Panc1 (cell line): ENCODE results near the gene KISS1R. TPM values are rescaled to one million over a fixed set of nuclear protein-coding genes. Genes with fewer than 3 reads are reported as not detected.

Experiments
- ATAC-seq: fragments of 200-7000 bp; cut with Tn5 transposase; 2 replicates; pipeline ENCODE4 v1.9.1; 2020; ENCODE audit warnings: mild to moderate bottlenecking, moderate library complexity
- BruUV-seq: library from RNA; stranded (reverse); fragments of 400-500 nt; replicated peaks from 2 replicates; lab custom pipeline; 2021; lab: Mats Ljungman, UMichigan
- CTCF ChIA-PET: fragments of 300-600 bp; sonication (Branson Sonifier 250); formaldehyde crosslinking; loops from one replicate; lab custom pipeline; 2022; ENCODE audit warnings: antibody characterized with exemption; lab: Charles Lee
- POLR2A ChIA-PET: fragments of 300-600 bp; sonication (Branson Sonifier 250); formaldehyde crosslinking; loops from one replicate; lab custom pipeline; 2022; ENCODE audit warnings: antibody characterized with exemption; lab: Charles Lee
- DNase-seq: peaks from one replicate; pipeline ENCODE4 v3.0.0-alpha.2; 2010; ENCODE audit warnings: low read depth, low spot score
- H3K27ac ChIP-seq: 2 replicates; pipeline ENCODE4 v1.5.1; 2011; ENCODE audit warnings: mild to moderate bottlenecking, low read length, inconsistent platforms
- H3K27me3 ChIP-seq: fragments of 200-500 bp; sonication (Bioruptor generic); 2 replicates; pipeline ENCODE4 v1.6.0; 2014; ENCODE audit warnings: low read length, inconsistent platforms; ENCODE audit not compliant: control insufficient read depth, insufficient read depth
- H3K36me3 ChIP-seq: fragments of 200-500 bp; sonication (Bioruptor generic); 2 replicates; pipeline ENCODE4 v1.5.1; 2014; ENCODE audit warnings: inconsistent platforms, mild to moderate bottlenecking, low read length, moderate library complexity; ENCODE audit not compliant: control insufficient read depth, insufficient read depth
- H3K4me1 ChIP-seq: 2 replicates; pipeline ENCODE4 v1.5.1; 2011; ENCODE audit warnings: inconsistent platforms, mild to moderate bottlenecking, low read length, moderate library complexity; ENCODE audit not compliant: control insufficient read depth, insufficient read depth
- H3K4me3 ChIP-seq, 2 experiments: 2 replicates each; pipeline ENCODE4 v1.5.1; 2011 to 2012; ENCODE audit warnings: low read depth in 2 of 2, low read length in 2 of 2, mild to moderate bottlenecking in 2 of 2, inconsistent platforms in 1 of 2, moderate library complexity in 1 of 2
- H3K9me3 ChIP-seq: fragments of 200-500 bp; sonication (Bioruptor generic); 2 replicates; pipeline ENCODE4 v1.5.1; 2014; ENCODE audit warnings: low read depth, mild to moderate bottlenecking, inconsistent platforms, low read length, moderate library complexity; ENCODE audit not compliant: control insufficient read depth, insufficient read depth
- POLR2AphosphoS5 ChIP-seq: IDR thresholded peaks from 2 replicates; pipeline ENCODE4 v1.6.1; 2012; ENCODE audit warnings: mild to moderate bottlenecking, low read depth, low read length, moderate library complexity
- SIN3A ChIP-seq: IDR thresholded peaks from 2 replicates; pipeline ENCODE4 v1.6.1; 2012; ENCODE audit warnings: low read depth, mild to moderate bottlenecking, low read length, moderate library complexity, borderline replicate concordance; ENCODE audit not compliant: insufficient read depth
- TCF7L2 ChIP-seq: IDR thresholded peaks from 2 replicates; pipeline ENCODE4 v1.6.1; 2011; ENCODE audit warnings: mild to moderate bottlenecking, low read depth, low read length, inconsistent platforms
- in situ Hi-C: cut with HindIII; loops from 2 replicates; pipeline ENCODE4 v1.10.0; 2016; ENCODE audit warnings: low sequenced_read_pairs, low pct_unique_long_range_greater_than_20kb
- intact Hi-C: fragments of 100-400 bp; cut with micrococcal nuclease; formaldehyde crosslinking; loops from one replicate; pipeline ENCODE4 v1.10.0; 2022; ENCODE audit not compliant: unreplicated experiment
- total RNA-seq: library from RNA; stranded (reverse); gene quantifications from one replicate; pipeline ENCODE4 v1.2.1, GENCODE V29; 2021; ENCODE audit not compliant: unreplicated experiment
- TF ChIP-seq, protein P1 (sequence below), 2 experiments: IDR thresholded peaks; 2 replicates each; pipeline ENCODE4 v1.6.1; 2011 to 2012; ENCODE audit warnings: low read depth in 2 of 2, control low read depth in 1 of 2, low read length in 1 of 2, mild to moderate bottlenecking in 1 of 2, moderate library complexity in 1 of 2; ENCODE audit not compliant: insufficient read depth in 1 of 2
- TF ChIP-seq, protein P2 (sequence below): fragments of 450-650 bp; IDR thresholded peaks from 2 replicates; pipeline ENCODE4 v1.5.1; 2017; ENCODE audit warnings: mild to moderate bottlenecking

The KISS1R gene
- total RNA-seq, 1 experiment from 2014 or later, result 0.92 TPM

DNA sequence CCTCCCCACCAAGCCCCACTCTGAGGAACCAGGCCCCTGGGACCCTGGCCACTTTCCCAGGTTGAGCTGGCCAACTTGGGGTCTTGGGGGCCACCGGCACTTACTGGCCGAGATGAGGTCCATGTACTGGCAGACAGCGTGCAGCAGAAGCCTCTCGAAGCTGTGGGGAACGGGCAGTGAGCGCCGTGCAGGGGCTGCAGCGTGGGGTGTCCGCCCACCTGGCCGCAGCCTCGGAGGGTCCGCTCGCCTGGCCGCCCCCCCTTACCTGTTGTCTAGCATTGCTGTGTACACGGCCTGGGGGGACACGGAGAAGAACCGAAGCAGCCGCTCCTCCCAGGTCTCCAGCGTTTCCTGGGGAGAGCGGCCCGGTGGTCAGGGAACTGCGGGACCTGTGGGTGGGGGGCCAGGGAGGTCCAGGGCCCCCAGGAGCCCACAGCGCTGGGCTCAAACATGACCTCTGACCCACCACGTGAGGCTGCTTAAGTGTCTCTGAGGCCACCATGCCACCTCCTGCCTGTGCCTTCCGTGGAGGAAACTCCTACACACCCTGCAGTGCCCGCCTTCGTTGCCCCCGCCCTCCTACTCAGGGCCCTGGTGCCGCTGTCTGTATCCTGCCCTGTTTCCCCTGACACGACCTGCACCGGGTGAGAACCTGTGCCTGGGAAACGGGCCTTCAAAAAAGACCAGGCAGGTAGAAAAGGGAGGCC is 17.6 kb upstream of the KISS1R start:
- intact Hi-C loops (no loop called here), in situ Hi-C loops (no loop called here)
- Histone ChIP-seq H3K27me3 (no peaks in the 10 kb centered on the region), H3K36me3 (no peaks in the 10 kb centered on the region), H3K9me3 (no peaks in the 10 kb centered on the region), H3K27ac (no peak overlapping the region), H3K4me1 (no peaks in the 10 kb centered on the region), H3K4me3 (no peak overlapping the region)
- TF ChIP-seq TCF7L2 (no peak), POLR2AphosphoS5 (no peak), SIN3A (no peak)
- TF ChIP-seq, protein P1, sequence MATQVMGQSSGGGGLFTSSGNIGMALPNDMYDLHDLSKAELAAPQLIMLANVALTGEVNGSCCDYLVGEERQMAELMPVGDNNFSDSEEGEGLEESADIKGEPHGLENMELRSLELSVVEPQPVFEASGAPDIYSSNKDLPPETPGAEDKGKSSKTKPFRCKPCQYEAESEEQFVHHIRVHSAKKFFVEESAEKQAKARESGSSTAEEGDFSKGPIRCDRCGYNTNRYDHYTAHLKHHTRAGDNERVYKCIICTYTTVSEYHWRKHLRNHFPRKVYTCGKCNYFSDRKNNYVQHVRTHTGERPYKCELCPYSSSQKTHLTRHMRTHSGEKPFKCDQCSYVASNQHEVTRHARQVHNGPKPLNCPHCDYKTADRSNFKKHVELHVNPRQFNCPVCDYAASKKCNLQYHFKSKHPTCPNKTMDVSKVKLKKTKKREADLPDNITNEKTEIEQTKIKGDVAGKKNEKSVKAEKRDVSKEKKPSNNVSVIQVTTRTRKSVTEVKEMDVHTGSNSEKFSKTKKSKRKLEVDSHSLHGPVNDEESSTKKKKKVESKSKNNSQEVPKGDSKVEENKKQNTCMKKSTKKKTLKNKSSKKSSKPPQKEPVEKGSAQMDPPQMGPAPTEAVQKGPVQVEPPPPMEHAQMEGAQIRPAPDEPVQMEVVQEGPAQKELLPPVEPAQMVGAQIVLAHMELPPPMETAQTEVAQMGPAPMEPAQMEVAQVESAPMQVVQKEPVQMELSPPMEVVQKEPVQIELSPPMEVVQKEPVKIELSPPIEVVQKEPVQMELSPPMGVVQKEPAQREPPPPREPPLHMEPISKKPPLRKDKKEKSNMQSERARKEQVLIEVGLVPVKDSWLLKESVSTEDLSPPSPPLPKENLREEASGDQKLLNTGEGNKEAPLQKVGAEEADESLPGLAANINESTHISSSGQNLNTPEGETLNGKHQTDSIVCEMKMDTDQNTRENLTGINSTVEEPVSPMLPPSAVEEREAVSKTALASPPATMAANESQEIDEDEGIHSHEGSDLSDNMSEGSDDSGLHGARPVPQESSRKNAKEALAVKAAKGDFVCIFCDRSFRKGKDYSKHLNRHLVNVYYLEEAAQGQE (IDR thresholded peaks at IDR 0.05; ENCODE audit: insufficient read depth in 1 of 2, low read depth in 2 of 2, low read length in 1 of 2), result no peak
- TF ChIP-seq, protein P2, sequence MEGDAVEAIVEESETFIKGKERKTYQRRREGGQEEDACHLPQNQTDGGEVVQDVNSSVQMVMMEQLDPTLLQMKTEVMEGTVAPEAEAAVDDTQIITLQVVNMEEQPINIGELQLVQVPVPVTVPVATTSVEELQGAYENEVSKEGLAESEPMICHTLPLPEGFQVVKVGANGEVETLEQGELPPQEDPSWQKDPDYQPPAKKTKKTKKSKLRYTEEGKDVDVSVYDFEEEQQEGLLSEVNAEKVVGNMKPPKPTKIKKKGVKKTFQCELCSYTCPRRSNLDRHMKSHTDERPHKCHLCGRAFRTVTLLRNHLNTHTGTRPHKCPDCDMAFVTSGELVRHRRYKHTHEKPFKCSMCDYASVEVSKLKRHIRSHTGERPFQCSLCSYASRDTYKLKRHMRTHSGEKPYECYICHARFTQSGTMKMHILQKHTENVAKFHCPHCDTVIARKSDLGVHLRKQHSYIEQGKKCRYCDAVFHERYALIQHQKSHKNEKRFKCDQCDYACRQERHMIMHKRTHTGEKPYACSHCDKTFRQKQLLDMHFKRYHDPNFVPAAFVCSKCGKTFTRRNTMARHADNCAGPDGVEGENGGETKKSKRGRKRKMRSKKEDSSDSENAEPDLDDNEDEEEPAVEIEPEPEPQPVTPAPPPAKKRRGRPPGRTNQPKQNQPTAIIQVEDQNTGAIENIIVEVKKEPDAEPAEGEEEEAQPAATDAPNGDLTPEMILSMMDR, result no peak
- no TSS peak for BruUV-seq
- CTCF ChIA-PET, result no interaction called here
- POLR2A ChIA-PET, result no interaction called here
- ATAC-seq, result peak; percentile 31; the same call in 1 of the 2 replicates
- DNase-seq, result no peak

DNA sequence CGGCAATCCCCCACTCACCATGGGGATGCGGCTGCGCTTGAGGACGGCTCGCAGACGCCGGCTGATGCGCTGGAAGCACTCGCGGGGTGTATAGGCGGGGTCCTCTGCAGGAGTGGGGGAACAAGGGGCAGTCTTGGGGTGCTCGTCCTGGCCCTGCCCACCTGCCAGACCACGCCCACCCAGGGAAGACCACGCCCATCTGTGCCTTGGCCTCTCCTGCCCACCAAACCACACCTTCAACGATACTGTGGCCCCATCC is 17.2 kb upstream of the KISS1R start:
- H3K27ac ChIP-seq, result no peak overlapping the region
- no TSS peak for BruUV-seq
- no peaks in the 10 kb centered on the region for H3K9me3 ChIP-seq
- in situ Hi-C loops (no loop called here), intact Hi-C loops (no loop called here)
- TF ChIP-seq, protein P1 (IDR thresholded peaks at IDR 0.05; ENCODE audit: insufficient read depth in 1 of 2, low read depth in 2 of 2, low read length in 1 of 2), result no peak
- TF ChIP-seq SIN3A (no peak), POLR2AphosphoS5 (no peak), TCF7L2 (no peak)
- TF ChIP-seq, protein P2, result no peak
- no peaks in the 10 kb centered on the region for H3K27me3 ChIP-seq
- H3K4me3 ChIP-seq, result no peak overlapping the region
- ChIA-PET CTCF (no interaction called here), POLR2A (no interaction called here)
- H3K4me1 ChIP-seq, result no peaks in the 10 kb centered on the region
- no peak; the same call in 1 of the 2 replicates for ATAC-seq
- no peaks in the 10 kb centered on the region for H3K36me3 ChIP-seq
- no peak for DNase-seq
